ENCODE results near the gene CLCN3. TPM values are rescaled to one million over a fixed set of nuclear protein-coding genes. Genes with fewer than 3 reads are reported as not detected.

The CLCN3 gene
- total RNA-seq, 1 experiment from 2014 or later: 56.0 TPM

- H3K4me1 Mint-ChIP-seq (ENCODE audit: insufficient read depth, unreplicated experiment): peaks cover 17% of the 10 kb centered on the region
- intact Hi-C loops (cut with micrococcal nuclease): loop anchor here (2.0 kb wide), 1 partner anchor 46 kb away; the partner anchor contains the start of gene NEK1
- TSS peak; percentile 97 for BruUV-seq (replicated peaks)
- TF ChIP-seq CTCF (IDR thresholded peaks at IDR 0.05; ENCODE audit: unreplicated experiment): no peak
- H3K27ac Mint-ChIP-seq (ENCODE audit: low read depth, unreplicated experiment): peak overlapping the region; percentile 95
- no peaks in the 10 kb centered on the region for H3K27me3 Mint-ChIP-seq (ENCODE audit: insufficient read depth, unreplicated experiment)
- ChIA-PET CTCF (interaction anchor here (0.7 to 1.8 kb wide), 6 partner anchors 14 to 46 kb away, joined by 3 to 4 read pairs (median 3); no protein-coding TSS in a partner anchor), POLR2A (interaction anchor here (0.9 to 10.3 kb wide), 20 partner anchors 10 to 815 kb away, joined by 3 to 303 read pairs (median 5); partner anchors contain the start of genes CBR4, CLCN3, MFAP3L and NEK1)
- DNase-seq (ENCODE audit: unreplicated experiment): peak; percentile 18
- H3K9me3 Mint-ChIP-seq (ENCODE audit: unreplicated experiment): no peaks in the 10 kb centered on the region
- H3K4me3 Mint-ChIP-seq (ENCODE audit: unreplicated experiment): peak overlapping the region; percentile 87
- peaks cover 6% of the 10 kb centered on the region for H3K36me3 Mint-ChIP-seq (ENCODE audit: insufficient read depth, unreplicated experiment)
Measured at GRCh38 chr4:169658975-169659715, 38.8 kb downstream of the CLCN3 start.

GRCh38 chr4:169659716-169660670 lies 39.6 kb downstream of the CLCN3 start:
- Mint-ChIP-seq H3K4me1 (ENCODE audit: insufficient read depth, unreplicated experiment) (peaks cover 18% of the 10 kb centered on the region), H3K36me3 (ENCODE audit: insufficient read depth, unreplicated experiment) (peaks cover 6% of the 10 kb centered on the region), H3K9me3 (ENCODE audit: unreplicated experiment) (no peaks in the 10 kb centered on the region), H3K27ac (ENCODE audit: low read depth, unreplicated experiment) (peak overlapping the region; percentile 95), H3K4me3 (ENCODE audit: unreplicated experiment) (peak overlapping the region; percentile 87), H3K27me3 (ENCODE audit: insufficient read depth, unreplicated experiment) (no peaks in the 10 kb centered on the region)
- no TSS peak for BruUV-seq (replicated peaks)
- POLR2A ChIA-PET: interaction anchor here (0.6 to 10.3 kb wide), 24 partner anchors 7 to 816 kb away, joined by 3 to 303 read pairs (median 5); partner anchors contain the start of genes CBR4, CLCN3, HPF1 and MFAP3L
- CTCF ChIA-PET: interaction anchor here (0.6 to 1.8 kb wide), 11 partner anchors 15 to 983 kb away, joined by 3 to 14 read pairs (median 3); partner anchors contain the start of genes CLCN3 and NEK1
- TF ChIP-seq CTCF (IDR thresholded peaks at IDR 0.05; ENCODE audit: unreplicated experiment): no peak
- DNase-seq (ENCODE audit: unreplicated experiment): peak; percentile 97
- intact Hi-C loops (cut with micrococcal nuclease): loop anchor here (1.0 to 2.0 kb wide), 3 partner anchors 40 to 131 kb away; partner anchors contain the start of genes CLCN3 and NEK1

GRCh38 chr4:169660929-169661328 lies 40.6 kb downstream of the CLCN3 start:
- no peaks in the 10 kb centered on the region for H3K9me3 Mint-ChIP-seq (ENCODE audit: unreplicated experiment)
- DNase-seq (ENCODE audit: unreplicated experiment): no peak
- ChIA-PET CTCF (interaction anchor here (0.6 to 1.8 kb wide), 5 partner anchors 26 to 656 kb away, joined by 3 to 14 read pairs (median 4); partner anchors contain the start of gene NEK1), POLR2A (interaction anchor here (0.6 to 10.3 kb wide), 15 partner anchors 8 to 829 kb away, joined by 3 to 303 read pairs (median 6); partner anchors contain the start of genes CLCN3, HPF1 and NEK1)
- peak overlapping the region; percentile 87 for H3K4me3 Mint-ChIP-seq (ENCODE audit: unreplicated experiment)
- BruUV-seq (replicated peaks): no TSS peak
- H3K36me3 Mint-ChIP-seq (ENCODE audit: insufficient read depth, unreplicated experiment): peaks cover 6% of the 10 kb centered on the region
- H3K27ac Mint-ChIP-seq (ENCODE audit: low read depth, unreplicated experiment): peak overlapping the region; percentile 95
- no peak for TF ChIP-seq CTCF (IDR thresholded peaks at IDR 0.05; ENCODE audit: unreplicated experiment)
- no peaks in the 10 kb centered on the region for H3K27me3 Mint-ChIP-seq (ENCODE audit: insufficient read depth, unreplicated experiment)
- peaks cover 18% of the 10 kb centered on the region for H3K4me1 Mint-ChIP-seq (ENCODE audit: insufficient read depth, unreplicated experiment)
- intact Hi-C loops (cut with micrococcal nuclease): loop anchor here (1.0 kb wide), 2 partner anchors 41 to 130 kb away; partner anchors contain the start of gene CLCN3

All from MCF 10A (cell line).